Prostate gland (tissue), 2 donors: ENCODE data around the gene MORN1. TPM values are rescaled to one million over a fixed set of nuclear protein-coding genes. Genes with fewer than 3 reads are reported as not detected.

ENCODE experiments used
- DNase-seq: peaks from one replicate; pipeline ENCODE4 v3.0.0-alpha.2; 2019; ENCODE audit warnings: low spot score
- H3K27ac ChIP-seq, 2 donors: fragments of 200-600 bp; sonication (generic); 2 replicates each; pipeline ENCODE4 v1.5.1; 2017 to 2019
- H3K27me3 ChIP-seq: fragments of 200-600 bp; sonication (generic); replicated peaks from 2 replicates; pipeline ENCODE4 v1.5.1; 2019; ENCODE audit not compliant: insufficient read depth
- H3K36me3 ChIP-seq, 2 donors: fragments of 200-600 bp; sonication (generic); 1 replicate in 1 of 2; 2 replicates in 1 of 2; pipeline versions ENCODE4 v1.5.1 to v1.8.1; 2017 to 2019
- H3K4me1 ChIP-seq: fragments of 200-600 bp; sonication (generic); replicated peaks from 2 replicates; pipeline ENCODE4 v1.5.1; 2019
- H3K4me3 ChIP-seq, 2 donors: fragments of 200-600 bp; sonication (generic); 2 replicates each; pipeline ENCODE4 v1.5.1; 2017 to 2019
- H3K9me3 ChIP-seq: fragments of 200-600 bp; sonication (generic); 2 replicates; pipeline ENCODE4 v1.5.1; 2017
- CTCF ChIP-seq, 4 experiments: fragments of 200-600 bp in 2 of 4; fragments of 450-650 bp in 2 of 4; sonication (generic) in 2 of 4; IDR thresholded peaks; 1 replicate in 3 of 4; 2 replicates in 1 of 4; pipeline ENCODE4 v1.5.1; 2016 to 2019; ENCODE audit warnings: antibody characterized with exemption in 4 of 4, mild to moderate bottlenecking in 2 of 4, moderate library complexity in 2 of 4
- POLR2A ChIP-seq: fragments of 450-650 bp; IDR thresholded peaks from one replicate; pipeline ENCODE4 v1.6.1; 2016; ENCODE audit warnings: antibody characterized with exemption, mild to moderate bottlenecking
- POLR2AphosphoS5 ChIP-seq: sonication (generic); formaldehyde crosslinking; IDR thresholded peaks from one replicate; pipeline ENCODE4 v1.6.1; 2017; ENCODE audit warnings: antibody characterized with exemption
- WGBS: methylation state at CpG from one replicate; pipeline ENCODE4 v1.1.5; 2018; 5-methylcytosine and 5-hydroxymethylcytosine counted together
- intact Hi-C: fragments of 100-400 bp; cut with DNase I; formaldehyde crosslinking; loops from one replicate; pipeline ENCODE4 v1.14.2; 2022
- total RNA-seq, 2 donors: library from RNA; depleted of rRNA; stranded (reverse); fragments of >200 nt; gene quantifications; one replicate each; pipeline ENCODE4 v1.1.0, GENCODE V29; 2016

MORN1 gene
- total RNA-seq, 2 donors from 2014 or later, result 18.6 to 21.0 TPM

- Histone ChIP-seq H3K27me3 (no peaks in the 10 kb centered on the region), H3K4me1 (peaks cover 27% of the 10 kb centered on the region), H3K4me3 (peak overlapping the region; percentile 80 to 95), H3K27ac (peak overlapping the region; percentile 74 to 91), H3K36me3 (no peaks in the 10 kb centered on the region), H3K9me3 (no peaks in the 10 kb centered on the region)
- intact Hi-C loops, result no loop called here
- 56% methylated on average over 16 of the region's 16 CpGs for WGBS
- DNase-seq, result no peak
- TF ChIP-seq POLR2AphosphoS5 (no peak), CTCF (IDR thresholded peaks at IDR 0.05) (no peak), POLR2A (no peak)
Measured at GRCh38 chr1:2392686-2393085, 1.3 kb upstream of the MORN1 start.

GRCh38 chr1:2391931-2392509 is 666 bp upstream of the MORN1 start:
- 2% methylated on average over 22 of the region's 62 CpGs for WGBS
- TF ChIP-seq POLR2A, result no peak
- intact Hi-C loops, result no loop called here
- Histone ChIP-seq H3K9me3 (no peaks in the 10 kb centered on the region), H3K36me3 (no peaks in the 10 kb centered on the region), H3K27me3 (no peaks in the 10 kb centered on the region), H3K27ac (peak overlapping the region; percentile 74 to 91), H3K4me3 (peak overlapping the region; percentile 80 to 95), H3K4me1 (peaks cover 27% of the 10 kb centered on the region)
- no peak for DNase-seq

GRCh38 chr1:2389644-2390043 is 1.7 kb downstream of the MORN1 start:
- intact Hi-C loops, result no loop called here
- 87% methylated on average over 7 of the region's 7 CpGs for WGBS
- H3K4me3 ChIP-seq, result no peak overlapping the region
- TF ChIP-seq CTCF (IDR thresholded peaks at IDR 0.05) (no peak), POLR2AphosphoS5 (no peak), POLR2A (no peak)
- no peak for DNase-seq
- no peaks in the 10 kb centered on the region for H3K27me3 ChIP-seq
- no peaks in the 10 kb centered on the region for H3K9me3 ChIP-seq
- H3K36me3 ChIP-seq, result no peaks in the 10 kb centered on the region
- H3K4me1 ChIP-seq, result peaks cover 27% of the 10 kb centered on the region
- no peak overlapping the region for H3K27ac ChIP-seq

- H3K36me3 ChIP-seq, result no peaks in the 10 kb centered on the region
- H3K27ac ChIP-seq, result no peak overlapping the region
- H3K27me3 ChIP-seq, result no peaks in the 10 kb centered on the region
- H3K4me3 ChIP-seq, result no peak overlapping the region
- H3K4me1 ChIP-seq, result peaks cover 15% of the 10 kb centered on the region
- no peaks in the 10 kb centered on the region for H3K9me3 ChIP-seq
- TF ChIP-seq POLR2A, result no peak
- 93% methylated on average over 32 of the region's 32 CpGs for WGBS
- intact Hi-C loops, result no loop called here
- no peak for DNase-seq
Measured at GRCh38 chr1:2388004-2388913, 3.1 kb downstream of the MORN1 start.

GRCh38 chr1:2386636-2387611 is 4.4 kb downstream of the MORN1 start:
- intact Hi-C loops, result no loop called here

More at GRCh38 chr1:2386636-2387611, 4.4 kb downstream of the MORN1 start:
- TF ChIP-seq CTCF (IDR thresholded peaks at IDR 0.05), result no peak
- no peak for TF ChIP-seq POLR2A
- no peak for TF ChIP-seq POLR2AphosphoS5
- no peak overlapping the region for H3K4me3 ChIP-seq
- DNase-seq, result no peak
- H3K27ac ChIP-seq, result no peak overlapping the region
- WGBS, result 91% methylated on average over 30 of the region's 30 CpGs
- H3K36me3 ChIP-seq, result no peaks in the 10 kb centered on the region
- peaks cover 7% of the 10 kb centered on the region for H3K4me1 ChIP-seq
- H3K9me3 ChIP-seq, result no peaks in the 10 kb centered on the region
- H3K27me3 ChIP-seq, result no peaks in the 10 kb centered on the region
